ENCODE measurements around the gene CA10.

CA10 gene

GRCh38 chr17:51813140-51813783 lies 345.3 kb downstream of the CA10 start:
- no peak for DNase-seq

- DNase-seq: no peak
Observed at GRCh38 chr17:51807460-51807859, 351.1 kb downstream of the CA10 start.

- DNase-seq: no peak
Observed at GRCh38 chr17:51805765-51806164, 352.7 kb downstream of the CA10 start.

GRCh38 chr17:51805185-51805584 lies 353.3 kb downstream of the CA10 start:
- no peak for DNase-seq

- no peak for DNase-seq
Observed at GRCh38 chr17:51803161-51803560, 355.4 kb downstream of the CA10 start.

GRCh38 chr17:51802544-51802943 lies 356.0 kb downstream of the CA10 start:
- no peak for DNase-seq

DNA sequence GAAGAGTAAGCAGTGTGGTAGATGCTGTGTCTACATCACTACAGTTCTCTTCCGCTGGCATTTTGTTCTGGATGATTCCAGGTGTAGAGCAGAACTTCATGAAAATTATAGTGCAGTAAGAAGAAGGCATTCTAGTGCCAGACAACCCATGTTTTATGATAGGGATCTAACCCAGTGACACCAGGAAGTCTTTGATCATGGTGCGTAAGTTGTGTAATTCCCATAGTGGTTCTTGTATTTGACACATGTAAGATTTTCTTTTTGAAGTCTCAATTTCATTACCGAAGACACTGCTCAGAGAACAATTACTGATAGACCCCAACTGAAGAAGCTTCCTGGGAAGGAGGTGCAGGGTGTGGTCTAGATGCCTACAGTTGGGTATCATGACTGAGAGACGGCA lies 356.9 kb downstream of the CA10 start:
- DNase-seq: no peak

GRCh38 chr17:51799981-51800380 lies 358.5 kb downstream of the CA10 start:
- no peak for DNase-seq

DNA sequence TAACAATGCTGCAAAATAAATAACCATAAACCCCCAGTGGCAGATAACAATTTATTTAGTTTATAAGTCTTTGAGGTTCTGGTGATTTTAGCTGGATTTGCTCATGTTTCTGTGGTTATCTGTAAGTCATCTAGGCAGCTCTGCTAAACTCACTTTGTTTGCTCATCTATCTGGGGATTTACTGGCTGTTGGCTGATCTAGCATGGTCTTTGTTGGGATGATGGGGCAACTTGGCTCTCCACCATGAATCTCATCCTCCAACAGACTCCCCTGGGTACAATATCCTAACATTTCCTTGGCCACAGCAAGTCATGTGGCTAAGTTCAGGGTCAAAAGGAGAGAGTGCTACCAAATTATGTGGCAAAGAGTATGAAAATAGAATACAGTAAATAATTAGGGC lies 359.3 kb downstream of the CA10 start:
- no peak for DNase-seq

DNA sequence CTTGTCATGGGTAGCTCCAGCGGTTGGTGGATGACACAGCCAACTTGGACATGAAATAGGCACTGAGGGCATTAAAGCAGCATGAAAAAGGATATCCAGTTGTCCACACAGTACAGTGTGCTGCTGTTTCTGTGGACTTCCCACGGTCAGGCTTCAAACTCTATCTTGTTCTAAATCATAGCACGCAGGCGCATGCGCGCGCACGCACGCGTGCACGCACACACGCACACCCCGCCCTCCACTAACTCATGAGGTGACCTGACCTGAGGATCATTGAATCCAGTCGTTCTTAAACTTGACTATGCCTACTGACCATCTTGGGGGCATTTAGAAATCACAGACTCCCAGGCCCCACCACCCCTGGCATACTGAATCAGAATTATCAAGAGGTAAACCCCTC lies 361.4 kb downstream of the CA10 start:
- DNase-seq: no peak

DNA sequence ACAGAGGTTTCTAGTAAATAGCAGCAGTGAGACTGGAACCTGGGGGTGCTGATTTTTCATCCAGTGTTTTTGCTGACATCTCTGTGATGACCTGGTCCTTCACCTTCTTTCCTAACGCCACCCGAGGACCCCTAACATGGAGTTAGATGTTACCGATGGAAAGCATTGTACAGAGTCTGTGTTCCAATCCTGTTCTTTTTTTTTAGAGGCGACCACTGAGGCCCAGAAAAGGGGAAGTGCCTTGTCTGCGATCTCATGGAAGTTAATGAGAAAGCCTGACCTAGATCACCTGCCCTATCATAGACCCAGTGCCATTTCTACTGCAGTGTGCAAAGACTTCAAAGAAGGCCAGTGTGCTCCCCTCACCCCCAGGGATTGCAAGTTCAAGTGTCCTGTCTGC lies 362.5 kb downstream of the CA10 start:
- DNase-seq: no peak

DNA sequence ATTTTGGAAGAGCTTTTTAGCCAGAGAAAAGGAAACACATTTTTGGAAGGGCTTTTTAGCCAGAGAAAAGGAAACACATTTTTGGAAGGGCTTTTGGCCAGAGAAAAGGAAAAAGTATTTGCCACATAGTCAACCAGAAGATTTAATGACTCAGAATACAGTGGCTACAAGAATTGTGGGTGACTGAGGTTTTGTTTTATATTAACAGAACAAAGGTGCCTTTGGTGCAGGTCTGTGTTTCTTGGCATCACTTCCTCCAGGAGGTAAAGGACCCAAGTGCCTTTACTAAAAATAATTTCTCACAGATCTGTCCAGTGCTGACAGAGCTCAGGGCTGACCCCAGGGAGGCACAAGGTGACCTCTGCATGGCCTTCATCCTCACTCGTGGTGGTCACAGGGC lies 363.1 kb downstream of the CA10 start:
- DNase-seq: no peak

DNA sequence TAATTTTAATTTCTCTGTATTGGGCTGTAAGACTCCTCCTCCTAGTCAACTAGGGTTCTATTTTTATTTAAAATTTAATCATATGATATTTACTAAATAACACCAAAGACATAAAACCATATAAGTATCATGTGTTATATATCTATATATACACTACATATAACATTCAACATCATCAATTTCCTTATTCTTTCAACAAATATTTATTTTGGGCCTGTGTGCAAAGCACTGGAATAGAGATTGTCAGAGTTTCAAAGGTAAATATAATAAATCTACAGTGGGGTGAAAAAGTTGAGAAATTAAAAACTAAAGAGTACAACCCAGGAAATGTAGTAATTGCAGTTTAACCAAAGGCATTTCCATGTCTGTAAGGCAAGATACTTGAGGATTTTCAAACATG lies 364.0 kb downstream of the CA10 start:
- DNase-seq: no peak

DNA sequence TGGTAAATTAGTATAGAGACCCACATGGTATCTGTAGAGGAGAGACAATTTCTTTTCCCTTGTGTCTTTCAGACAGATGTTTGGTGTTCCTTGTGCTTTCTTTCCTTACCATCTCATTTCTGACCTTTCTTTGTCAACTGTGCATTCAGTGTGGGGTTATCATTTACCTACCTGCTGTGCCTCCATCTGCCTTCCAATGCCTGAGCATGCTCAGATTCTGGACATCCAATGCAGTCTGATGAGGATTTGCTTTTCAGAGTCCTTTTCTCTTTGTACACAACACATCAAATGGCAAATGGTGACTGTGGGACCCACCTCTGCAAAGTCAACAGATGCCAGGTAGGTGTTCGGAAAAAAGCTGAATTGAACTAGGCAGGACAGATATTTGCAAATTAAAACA lies 364.8 kb downstream of the CA10 start:
- DNase-seq: no peak

DNA sequence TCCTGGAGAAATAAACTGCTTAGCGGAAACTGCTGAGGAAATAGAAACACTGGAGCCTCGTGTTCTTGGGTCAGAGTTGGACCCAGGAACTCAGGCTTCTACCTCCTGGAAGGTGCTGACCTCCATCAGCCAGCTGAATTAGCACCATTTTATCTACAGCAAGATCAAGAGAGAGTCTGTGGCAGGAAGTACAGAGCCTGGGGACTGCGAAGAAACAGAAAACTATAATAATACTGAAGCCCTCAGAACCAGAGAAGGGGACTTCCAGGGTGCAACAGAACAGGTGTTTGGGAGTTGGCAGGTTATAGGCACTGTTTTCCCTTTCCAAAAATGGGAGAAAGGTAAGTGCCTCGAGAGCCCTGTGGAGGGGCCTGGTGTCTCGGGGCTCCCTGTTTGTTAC lies 379.7 kb downstream of the CA10 start:
- no peak for DNase-seq

DNA sequence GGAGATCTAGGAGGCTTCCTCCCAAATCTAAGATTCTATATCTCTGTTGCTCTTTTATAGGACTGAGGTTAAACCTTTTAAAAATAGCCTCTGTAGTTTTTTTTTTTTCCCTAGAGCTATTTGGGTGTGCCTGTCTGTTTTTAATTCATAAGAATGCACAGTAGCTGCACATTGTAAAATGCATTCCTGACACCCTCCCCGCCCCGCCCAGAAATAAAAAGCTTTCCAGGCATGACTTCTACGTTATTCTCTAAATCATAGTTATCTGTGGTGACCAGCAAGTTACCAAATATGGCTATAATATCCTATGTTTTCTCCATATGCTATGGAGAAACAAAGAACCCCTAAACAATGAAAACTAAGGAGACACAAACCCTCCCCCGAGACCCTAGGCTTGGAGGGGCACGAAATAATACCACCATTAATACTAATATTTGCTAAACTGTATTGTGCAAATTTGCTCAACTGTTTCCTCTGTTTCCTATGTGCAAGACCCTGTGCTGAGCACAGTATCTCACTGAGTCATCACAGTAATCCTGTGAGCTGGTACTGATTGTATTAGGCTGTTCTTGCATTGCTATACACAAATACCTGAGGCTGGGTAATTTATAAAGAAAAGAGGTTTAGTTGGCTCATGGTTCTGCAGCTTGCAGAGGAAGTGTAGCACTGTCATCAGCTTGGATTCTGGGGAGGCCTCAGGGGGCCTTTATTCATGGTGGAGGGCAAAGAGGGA lies 388.3 kb downstream of the CA10 start:
- DNase-seq: no peak

GRCh38 chr17:51769231-51769630 lies 389.3 kb downstream of the CA10 start:
- DNase-seq: no peak

DNA sequence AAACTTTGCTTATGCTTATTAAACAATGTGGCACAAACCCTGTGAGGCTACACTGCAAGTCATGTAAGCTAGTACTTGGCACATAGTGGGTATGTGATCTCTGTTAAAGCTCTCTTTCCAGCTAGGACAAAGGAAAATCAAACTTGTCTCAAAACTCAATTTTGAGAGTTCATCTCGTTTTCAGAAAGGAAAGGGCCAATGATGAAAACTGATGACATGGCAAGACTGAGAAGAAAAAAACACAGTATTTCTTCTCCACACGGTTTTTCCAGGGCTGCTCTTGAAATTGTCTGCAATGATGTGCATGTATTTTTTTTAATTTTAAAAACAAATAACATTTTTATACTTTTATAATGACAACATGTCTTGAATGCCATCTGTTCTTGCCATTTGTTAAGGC lies 389.8 kb downstream of the CA10 start:
- DNase-seq: no peak

DNA sequence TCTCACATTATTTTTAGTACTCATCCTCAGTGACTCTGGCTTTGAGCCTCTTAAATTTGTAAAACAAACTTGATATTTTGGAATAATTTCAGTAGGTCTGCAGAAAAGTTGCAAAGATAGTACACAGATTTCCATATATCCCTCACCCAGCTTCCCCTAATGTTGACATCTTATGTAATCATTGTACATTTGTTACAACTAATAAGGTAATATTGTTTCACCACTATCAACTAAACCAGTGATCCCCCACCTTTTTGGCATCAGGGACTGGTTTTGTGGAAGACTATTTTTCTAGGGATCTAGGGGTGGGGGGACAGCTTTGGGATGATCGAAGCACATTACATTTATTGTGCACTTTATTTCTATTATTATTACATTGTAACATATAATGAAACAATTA lies 391.2 kb downstream of the CA10 start:
- no peak for DNase-seq

GRCh38 chr17:51765282-51766135 lies 393.0 kb downstream of the CA10 start:
- no peak for DNase-seq

DNA sequence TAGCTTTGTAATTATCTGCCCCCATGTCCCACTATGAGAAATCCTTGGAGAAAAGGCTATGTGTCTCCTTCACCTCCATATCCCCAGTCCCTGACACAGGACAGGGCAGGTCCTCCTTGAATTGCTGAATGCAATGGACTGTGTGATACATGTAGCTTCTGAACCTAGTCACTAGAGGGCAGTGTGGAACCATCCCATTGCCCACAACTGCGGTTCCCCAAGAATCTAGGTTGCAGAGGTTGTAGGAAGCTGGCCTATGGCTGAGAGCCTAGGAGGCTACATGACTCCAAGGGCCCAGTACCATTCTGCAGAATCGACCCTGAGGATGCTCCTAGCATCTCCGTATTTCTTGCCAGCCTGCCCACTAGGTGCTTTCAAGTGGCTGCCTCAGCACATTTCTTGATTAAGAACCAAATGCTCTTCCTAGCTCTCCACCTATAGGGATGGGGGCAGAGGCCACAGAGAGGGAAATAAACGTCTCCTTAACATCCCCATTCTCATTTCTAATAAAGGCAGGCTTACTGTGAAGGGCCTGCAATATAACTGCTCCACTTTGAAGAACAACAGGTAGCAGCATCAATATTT lies 394.0 kb downstream of the CA10 start:
- peak; percentile 71 for DNase-seq

GRCh38 chr17:51763058-51763457 lies 395.5 kb downstream of the CA10 start:
- DNase-seq: no peak

DNA sequence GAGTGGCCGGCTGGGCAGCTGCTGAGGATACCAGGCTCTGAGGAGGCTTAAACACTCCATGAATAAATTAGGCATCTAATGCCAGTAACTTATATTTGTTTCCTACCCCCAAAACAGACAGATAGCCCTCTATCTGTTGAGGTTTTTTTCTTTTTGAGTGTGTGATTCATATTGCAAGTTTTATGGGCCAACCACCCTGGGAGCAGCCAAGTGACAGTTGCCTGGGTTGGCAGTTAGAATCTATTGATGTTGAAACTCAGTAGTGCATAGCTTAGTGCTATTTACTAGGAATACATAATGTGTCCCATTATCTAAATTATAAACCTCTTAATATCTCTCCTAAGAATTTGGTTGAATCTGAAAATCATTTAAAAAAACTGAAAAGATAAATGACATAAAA lies 397.4 kb downstream of the CA10 start:
- DNase-seq: no peak

- no peak for DNase-seq
Observed at GRCh38 chr17:51759260-51759659, 399.3 kb downstream of the CA10 start.
